Smooth muscle cell (in vitro differentiated cells): ENCODE measurements around the gene OPALIN. TPM values are rescaled to one million over a fixed set of nuclear protein-coding genes. Genes with fewer than 3 reads are reported as not detected.

Experiments
- DNase-seq: peaks from one replicate; lab custom pipeline; 2025; ENCODE audit not compliant: unreplicated experiment; lab: John Stamatoyannopoulos, UW
- H2AFZ ChIP-seq: fragments of 200-600 bp; sonication (generic); 2 replicates; pipeline ENCODE4 v1.6.0; 2016; ENCODE audit warnings: antibody characterized with exemption, low read depth, mild to moderate bottlenecking
- H3F3A ChIP-seq: fragments of 200-600 bp; sonication (generic); 2 replicates; pipeline ENCODE4 v1.6.0; 2017; ENCODE audit warnings: antibody characterized with exemption, low read depth
- H3K27ac ChIP-seq: fragments of 200-600 bp; sonication (generic); 2 replicates; pipeline ENCODE4 v1.5.1; 2016; ENCODE audit warnings: low read depth, mild to moderate bottlenecking
- H3K27me3 ChIP-seq: fragments of 200-600 bp; sonication (generic); 2 replicates; pipeline ENCODE4 v1.6.1; 2016; ENCODE audit warnings: low read depth, mild to moderate bottlenecking
- H3K36me3 ChIP-seq: fragments of 200-600 bp; sonication (generic); 2 replicates; pipeline ENCODE4 v1.5.1; 2016; ENCODE audit warnings: low read depth
- H3K4me1 ChIP-seq: fragments of 200-600 bp; sonication (generic); 2 replicates; pipeline ENCODE4 v1.5.1; 2016; ENCODE audit warnings: low read depth
- H3K4me2 ChIP-seq: fragments of 200-600 bp; sonication (generic); 2 replicates; pipeline ENCODE4 v1.6.0; 2016; ENCODE audit warnings: mild to moderate bottlenecking
- H3K4me3 ChIP-seq: fragments of 200-600 bp; sonication (generic); 2 replicates; pipeline ENCODE4 v1.5.1; 2016; ENCODE audit warnings: mild to moderate bottlenecking
- H3K79me2 ChIP-seq: fragments of 200-600 bp; sonication (generic); 2 replicates; pipeline ENCODE4 v1.6.0; 2016; ENCODE audit warnings: low read depth, mild to moderate bottlenecking
- H3K9ac ChIP-seq: fragments of 200-600 bp; sonication (generic); 2 replicates; pipeline ENCODE4 v1.6.0; 2016; ENCODE audit warnings: low read depth
- H3K9me3 ChIP-seq: fragments of 200-600 bp; sonication (generic); replicated peaks from 2 replicates; pipeline ENCODE4 v1.5.1; 2016; ENCODE audit warnings: low read depth
- H4K20me1 ChIP-seq: fragments of 200-600 bp; sonication (generic); 2 replicates; pipeline ENCODE4 v1.6.0; 2016; ENCODE audit warnings: low read depth
- CTCF ChIP-seq: fragments of 200-600 bp; sonication (generic); IDR thresholded peaks from 2 replicates; pipeline ENCODE4 v1.5.1; 2017; ENCODE audit warnings: borderline replicate concordance, mild to moderate bottlenecking, antibody characterized with exemption; ENCODE audit not compliant: insufficient read depth, poor library complexity, severe bottlenecking
- WGBS: methylation state at CpG from one replicate; pipeline ENCODE4 v1.1.7; 2016; ENCODE audit warnings: low lambda C conversion rate; 5-methylcytosine and 5-hydroxymethylcytosine counted together
- polyA plus RNA-seq: library from polyadenylated mRNA; unstranded; fragments of >200 nt; fragmentation: Nextera tagmentation; extraction: Ambion mirVana; gene quantifications from 2 replicates; pipeline ENCODE4 v1.2.1, GENCODE V29; 2016
- total RNA-seq: library from RNA; depleted of rRNA; stranded (reverse); fragments of >200 nt; gene quantifications from 2 replicates; pipeline ENCODE4 v1.2.3, GENCODE V29; 2014

OPALIN gene
- total and polyA plus RNA-seq, 2 experiments from 2014 or later = not detected

GRCh38 chr10:96389785-96390184 lies 31.0 kb upstream of the OPALIN start:
- no peak overlapping the region for H3K4me2 ChIP-seq
- DNase-seq = no peak
- H3K9me3 ChIP-seq = no peaks in the 10 kb centered on the region
- no peaks in the 10 kb centered on the region for H4K20me1 ChIP-seq
- H3K27ac ChIP-seq = no peak overlapping the region
- no peaks in the 10 kb centered on the region for H3K79me2 ChIP-seq
- no peaks in the 10 kb centered on the region for H3F3A ChIP-seq
- H3K9ac ChIP-seq = no peak overlapping the region
- H2AFZ ChIP-seq = no peak overlapping the region
- H3K4me1 ChIP-seq = no peaks in the 10 kb centered on the region
- no peaks in the 10 kb centered on the region for H3K36me3 ChIP-seq
- no peak overlapping the region for H3K4me3 ChIP-seq
- WGBS = 81% methylated on average over 5 of the region's 5 CpGs
- no peak for TF ChIP-seq CTCF
- H3K27me3 ChIP-seq = peaks cover 12% of the 10 kb centered on the region

GRCh38 chr10:96387601-96388000 lies 28.8 kb upstream of the OPALIN start:
- H3K36me3 ChIP-seq = no peaks in the 10 kb centered on the region
- peaks cover 4% of the 10 kb centered on the region for H3K27me3 ChIP-seq
- H3K4me2 ChIP-seq = peak overlapping the region; percentile 46

GRCh38 chr10:96387161-96387560 lies 28.4 kb upstream of the OPALIN start:
- H2AFZ ChIP-seq = no peak overlapping the region
- TF ChIP-seq CTCF = no peak
- H3K9me3 ChIP-seq = no peaks in the 10 kb centered on the region
- no peaks in the 10 kb centered on the region for H3K79me2 ChIP-seq
- no peaks in the 10 kb centered on the region for H3K36me3 ChIP-seq
- 45% methylated on average over 2 of the region's 2 CpGs for WGBS
- no peaks in the 10 kb centered on the region for H4K20me1 ChIP-seq
- no peaks in the 10 kb centered on the region for H3K4me1 ChIP-seq
- H3K4me3 ChIP-seq = no peak overlapping the region
- peak overlapping the region; percentile 46 for H3K4me2 ChIP-seq
- H3K27me3 ChIP-seq = peaks cover 4% of the 10 kb centered on the region
- DNase-seq = no peak
- no peak overlapping the region for H3K27ac ChIP-seq
- H3K9ac ChIP-seq = no peak overlapping the region
- H3F3A ChIP-seq = no peaks in the 10 kb centered on the region

More at GRCh38 chr10:96387601-96388000, 28.8 kb upstream of the OPALIN start:
- no peak for DNase-seq
- H3K9ac ChIP-seq = no peak overlapping the region
- H3K4me3 ChIP-seq = no peak overlapping the region
- H3K9me3 ChIP-seq = no peaks in the 10 kb centered on the region
- TF ChIP-seq CTCF = no peak
- H3F3A ChIP-seq = no peaks in the 10 kb centered on the region
- H3K27ac ChIP-seq = no peak overlapping the region
- no peaks in the 10 kb centered on the region for H3K4me1 ChIP-seq
- H2AFZ ChIP-seq = no peak overlapping the region
- 72% methylated on average over 7 of the region's 7 CpGs for WGBS
- H3K79me2 ChIP-seq = no peaks in the 10 kb centered on the region
- no peaks in the 10 kb centered on the region for H4K20me1 ChIP-seq

- no peak for TF ChIP-seq CTCF
- no peak overlapping the region for H3K9ac ChIP-seq
- H3K27ac ChIP-seq = no peak overlapping the region
- no peaks in the 10 kb centered on the region for H3K36me3 ChIP-seq
- H2AFZ ChIP-seq = no peak overlapping the region
- H3K27me3 ChIP-seq = peaks cover 4% of the 10 kb centered on the region
- WGBS = 82% methylated on average over 25 of the region's 25 CpGs
- no peaks in the 10 kb centered on the region for H3K9me3 ChIP-seq
- no peak for DNase-seq
- H4K20me1 ChIP-seq = no peaks in the 10 kb centered on the region
- H3K4me1 ChIP-seq = no peaks in the 10 kb centered on the region
- no peaks in the 10 kb centered on the region for H3K79me2 ChIP-seq
- H3F3A ChIP-seq = no peaks in the 10 kb centered on the region
- no peak overlapping the region for H3K4me3 ChIP-seq
- H3K4me2 ChIP-seq = no peak overlapping the region
These were observed 25.7 kb upstream of the OPALIN start for GRCh38 chr10:96384506-96384905.
